Measurements from ENCODE around the gene UCHL3. TPM values are rescaled to one million over a fixed set of nuclear protein-coding genes. Genes with fewer than 3 reads are reported as not detected.

The UCHL3 gene
- total RNA-seq = 23.8 and 26.9 TPM in 2 replicates

DNA sequence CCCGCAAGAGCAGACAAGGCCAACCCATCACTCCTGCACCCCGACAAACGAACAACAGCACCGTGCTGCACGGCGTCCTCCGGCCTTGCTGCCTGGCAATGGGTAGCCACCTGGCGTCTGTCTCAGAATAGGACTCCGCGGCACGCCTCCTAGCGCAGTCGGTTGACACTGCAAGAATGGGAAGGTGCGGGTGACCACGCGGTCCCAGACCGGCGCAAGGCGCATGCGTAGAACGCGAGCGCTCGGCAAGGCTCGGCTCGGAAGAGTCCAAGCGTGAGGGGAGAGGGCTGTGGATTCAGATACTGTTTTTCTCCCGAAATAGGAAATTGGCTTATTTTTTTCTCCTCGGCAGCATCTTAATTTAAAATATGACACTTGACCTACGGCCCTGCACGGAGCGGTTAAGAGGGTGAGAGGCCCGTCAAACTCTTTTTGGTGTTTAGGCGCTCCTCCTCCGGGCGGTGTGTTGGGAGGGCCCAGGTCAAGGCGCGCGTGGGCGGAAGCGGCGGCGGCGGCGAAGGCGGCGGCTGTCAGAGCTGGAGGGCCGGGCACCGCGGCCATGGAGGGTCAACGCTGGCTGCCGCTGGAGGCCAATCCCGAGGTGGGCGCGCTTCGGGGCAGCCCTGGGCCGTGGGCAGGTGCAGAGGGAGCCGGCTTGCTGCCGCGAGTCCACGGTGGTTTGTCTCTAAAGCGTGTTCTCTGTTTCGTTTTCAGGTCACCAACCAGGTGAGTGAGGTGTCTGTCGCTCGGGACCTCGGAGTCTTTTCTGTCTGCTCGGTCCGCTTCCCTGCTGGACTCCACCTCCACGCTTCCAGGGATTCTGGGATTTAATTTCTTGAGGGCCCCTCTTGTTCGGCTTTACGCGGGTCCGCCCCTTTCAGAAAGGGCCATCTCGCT lies at the start of gene UCHL3:
TSS of gene UCHL3 (plus strand) at position 530 of the 897 bp plus-strand sequence. CDS start at position 560, 30 bp downstream.

GRCh38 chr13:75537401-75538365 lies 11.9 kb upstream of the UCHL3 start, which contains the start of gene COMMD6:
Gene COMMD6 (minus strand): TSS chr13:75537841. CDS start chr13:75537805, 36 bp downstream.

DNA sequence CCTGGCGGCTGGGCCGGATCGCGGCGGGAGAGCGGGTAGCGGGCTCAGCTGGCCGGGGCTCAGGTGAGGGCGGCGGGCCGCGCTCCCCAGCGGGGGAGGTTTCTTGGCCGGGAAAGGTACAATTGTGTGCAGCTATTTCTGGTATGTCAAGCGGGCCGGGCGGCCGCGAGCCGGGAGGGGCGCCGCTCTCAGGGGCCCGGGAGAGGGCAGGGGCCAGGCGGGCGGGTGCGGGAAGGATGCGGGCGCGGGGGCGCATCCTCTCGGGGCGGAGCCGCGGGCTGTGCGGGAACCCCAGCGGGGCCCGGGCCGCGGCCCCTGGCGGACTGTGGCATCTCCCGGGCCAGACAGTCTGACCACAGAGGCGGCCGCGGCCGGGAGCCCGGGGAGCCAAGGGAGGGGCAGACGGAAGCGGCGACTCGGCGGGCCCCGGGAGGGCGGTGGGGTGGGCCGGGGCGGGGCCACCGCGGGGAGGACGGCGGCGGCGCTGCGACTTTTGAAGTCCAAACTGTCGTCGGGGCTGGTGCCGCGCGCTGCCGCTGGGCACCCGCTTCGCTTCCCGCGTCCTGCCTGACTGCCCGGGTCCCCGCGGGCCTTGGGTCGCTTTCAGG lies 86.3 kb downstream of the UCHL3 start, which contains the start of gene LMO7:
TSS of gene LMO7 (plus strand) at position 503 of the 608 bp plus-strand sequence. CDS start 328 bp downstream, outside the sequence.

Other genes starting within 250 kb of the UCHL3 start
- 11.8 and 12.3 TPM in 2 replicates for gene TBC1D4, start 67.6 kb upstream of the UCHL3 start, total RNA-seq
- gene COMMD6, start 11.9 kb upstream of the UCHL3 start, total RNA-seq = 68.4 and 76.5 TPM in 2 replicates
- gene LMO7, start 86.5 kb downstream of the UCHL3 start, total RNA-seq = 227 and 285 TPM in 2 replicates

Data from smooth muscle cell of bladder (primary cell).